Measurements from ENCODE around the gene KCNC3. TPM values are rescaled to one million over a fixed set of nuclear protein-coding genes. Genes with fewer than 3 reads are reported as not detected.

The KCNC3 gene
- total and polyA plus RNA-seq, 2 of the 4 experiments (the other 2 are of a cell fraction): 0.07 TPM; not detected in 1

DNA sequence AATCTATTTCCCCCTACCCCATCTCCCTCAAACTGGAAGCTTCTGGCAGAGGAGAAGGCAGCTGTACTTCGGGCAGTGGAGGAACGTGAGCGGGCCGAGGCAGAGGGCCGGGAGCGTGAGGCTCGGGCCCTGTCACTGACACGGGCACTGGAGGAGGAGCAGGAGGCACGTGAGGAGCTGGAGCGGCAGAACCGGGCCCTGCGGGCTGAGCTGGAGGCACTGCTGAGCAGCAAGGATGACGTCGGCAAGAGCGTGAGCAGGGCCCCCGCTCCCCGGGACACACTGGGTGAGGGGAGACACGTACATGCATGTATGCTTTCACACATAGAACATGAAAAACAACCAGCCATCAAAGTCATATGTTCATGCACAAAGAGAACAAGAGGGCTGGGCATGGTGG, 42.7 kb downstream of the KCNC3 start:
- Histone ChIP-seq H4K20me1 (ENCODE audit: insufficient read depth, low read length) (no peaks in the 10 kb centered on the region), H4K8ac (ENCODE audit: low read depth in 2 of 2, low read length in 2 of 2) (no peak overlapping the region), H3K56ac (ENCODE audit: extremely low read depth, insufficient read depth, low read length) (no peak overlapping the region), H3K14ac (replicated peaks; ENCODE audit: low read depth, low read length) (no peak overlapping the region), H3K18ac (ENCODE audit: low read depth, low read length) (no peak overlapping the region), H3K27me3 (ENCODE audit: control insufficient read depth, insufficient read depth, low read length) (no peaks in the 10 kb centered on the region), H2BK5ac (ENCODE audit: low read depth, low read length, poor library complexity, severe bottlenecking) (no peak overlapping the region), H3K9me3 (ENCODE audit: control insufficient read depth, insufficient read depth, low read length) (peaks cover 20% of the 10 kb centered on the region), H2BK120ac (ENCODE audit: low read depth, low read length) (no peak overlapping the region), H3K9me1 (ENCODE audit: insufficient read depth, low read length) (no peaks in the 10 kb centered on the region), H3K27ac (ENCODE audit: insufficient read depth, low read length) (no peak overlapping the region), H3K23ac (ENCODE audit: low read depth, low read length) (no peak overlapping the region), H3K79me1 (ENCODE audit: low read depth in 1 of 2, low read length in 2 of 2) (no peaks in the 10 kb centered on the region), H2AK5ac (ENCODE audit: low read depth, low read length) (no peak overlapping the region), H2BK15ac (ENCODE audit: low read depth, low read length) (no peak overlapping the region), H3K9ac (ENCODE audit: low read depth, low read length) (no peak overlapping the region), H4K91ac (ENCODE audit: insufficient read depth, low read depth, low read length) (no peak overlapping the region), H3K4me2 (ENCODE audit: low read depth, low read length) (no peak overlapping the region), H4K5ac (ENCODE audit: low read depth, low read length) (no peak overlapping the region), H2AK9ac (replicated peaks; ENCODE audit: low read depth, low read length, poor library complexity) (no peak overlapping the region), H3K4me1 (ENCODE audit: control insufficient read depth, insufficient read depth, low read length) (no peaks in the 10 kb centered on the region), H3K4ac (ENCODE audit: low read depth, low read length) (no peak overlapping the region), H3K36me3 (ENCODE audit: control insufficient read depth, insufficient read depth, low read length) (no peaks in the 10 kb centered on the region), H2AFZ (replicated peaks; ENCODE audit: low read length, poor library complexity) (no peak overlapping the region), H2BK20ac (ENCODE audit: low read depth, low read length) (no peak overlapping the region), H3K4me3 (ENCODE audit: insufficient read depth, low read depth, low read length) (no peak overlapping the region)
- DNase-seq (no peak), ATAC-seq (ENCODE audit: low read depth) (no peak)
- no peak for TF ChIP-seq RFX5 (IDR thresholded peaks at IDR 0.05; ENCODE audit: low read depth, low read length)
- TF ChIP-seq MXI1 (IDR thresholded peaks at IDR 0.05; ENCODE audit: borderline replicate concordance, low read depth, low read length): no peak
- no peak for TF ChIP-seq POLR2A (IDR thresholded peaks at IDR 0.05; ENCODE audit: low read depth, low read length)
- no peak for TF ChIP-seq NFE2L2 (IDR thresholded peaks at IDR 0.05; ENCODE audit: low read depth, low read length)
- no peak for TF ChIP-seq ELK1 (IDR thresholded peaks at IDR 0.05; ENCODE audit: borderline replicate concordance, low read depth, low read length)
- TF ChIP-seq FOS (IDR thresholded peaks at IDR 0.05; ENCODE audit: low read depth, low read length): no peak
- no peak for TF ChIP-seq RAD21 (IDR thresholded peaks at IDR 0.05; ENCODE audit: low read length)
- TF ChIP-seq MAZ (IDR thresholded peaks at IDR 0.05; ENCODE audit: borderline replicate concordance, low read depth, low read length): no peak
- no peak for TF ChIP-seq SMC3 (IDR thresholded peaks at IDR 0.05; ENCODE audit: low read depth, low read length)
- no peak for TF ChIP-seq CHD1 (IDR thresholded peaks at IDR 0.05; ENCODE audit: low read depth, low read length)
- no peak for TF ChIP-seq CEBPB (IDR thresholded peaks at IDR 0.05; ENCODE audit: low read depth, low read length)
- no peak for TF ChIP-seq MAFK (IDR thresholded peaks at IDR 0.05; ENCODE audit: low read depth, low read length)
- no peak for TF ChIP-seq BHLHE40 (IDR thresholded peaks at IDR 0.05; ENCODE audit: low read depth, low read length)
- no peak for TF ChIP-seq RCOR1 (IDR thresholded peaks at IDR 0.05; ENCODE audit: insufficient replicate concordance, low read length)
- TF ChIP-seq, protein P1, sequence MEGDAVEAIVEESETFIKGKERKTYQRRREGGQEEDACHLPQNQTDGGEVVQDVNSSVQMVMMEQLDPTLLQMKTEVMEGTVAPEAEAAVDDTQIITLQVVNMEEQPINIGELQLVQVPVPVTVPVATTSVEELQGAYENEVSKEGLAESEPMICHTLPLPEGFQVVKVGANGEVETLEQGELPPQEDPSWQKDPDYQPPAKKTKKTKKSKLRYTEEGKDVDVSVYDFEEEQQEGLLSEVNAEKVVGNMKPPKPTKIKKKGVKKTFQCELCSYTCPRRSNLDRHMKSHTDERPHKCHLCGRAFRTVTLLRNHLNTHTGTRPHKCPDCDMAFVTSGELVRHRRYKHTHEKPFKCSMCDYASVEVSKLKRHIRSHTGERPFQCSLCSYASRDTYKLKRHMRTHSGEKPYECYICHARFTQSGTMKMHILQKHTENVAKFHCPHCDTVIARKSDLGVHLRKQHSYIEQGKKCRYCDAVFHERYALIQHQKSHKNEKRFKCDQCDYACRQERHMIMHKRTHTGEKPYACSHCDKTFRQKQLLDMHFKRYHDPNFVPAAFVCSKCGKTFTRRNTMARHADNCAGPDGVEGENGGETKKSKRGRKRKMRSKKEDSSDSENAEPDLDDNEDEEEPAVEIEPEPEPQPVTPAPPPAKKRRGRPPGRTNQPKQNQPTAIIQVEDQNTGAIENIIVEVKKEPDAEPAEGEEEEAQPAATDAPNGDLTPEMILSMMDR (conservative IDR thresholded peaks at IDR 0.05; ENCODE audit: low read depth, low read length): no peak
- TF ChIP-seq, protein P2, sequence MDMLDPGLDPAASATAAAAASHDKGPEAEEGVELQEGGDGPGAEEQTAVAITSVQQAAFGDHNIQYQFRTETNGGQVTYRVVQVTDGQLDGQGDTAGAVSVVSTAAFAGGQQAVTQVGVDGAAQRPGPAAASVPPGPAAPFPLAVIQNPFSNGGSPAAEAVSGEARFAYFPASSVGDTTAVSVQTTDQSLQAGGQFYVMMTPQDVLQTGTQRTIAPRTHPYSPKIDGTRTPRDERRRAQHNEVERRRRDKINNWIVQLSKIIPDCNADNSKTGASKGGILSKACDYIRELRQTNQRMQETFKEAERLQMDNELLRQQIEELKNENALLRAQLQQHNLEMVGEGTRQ (IDR thresholded peaks at IDR 0.05; ENCODE audit: low read depth, low read length): no peak
- ChIA-PET POLR2A (ENCODE audit: unreplicated experiment) (no interaction called here), CTCF (no interaction called here)
- no TSS peak for BruUV-seq (replicated peaks)
- in situ Hi-C loops (cut with MboI; ENCODE audit: low sequenced_read_pairs) (no loop called here), dilution Hi-C loops (cut with HindIII; ENCODE audit: low sequenced_read_pairs, unreplicated experiment) (no loop called here), intact Hi-C loops (cut with micrococcal nuclease) (no loop called here)
- 69% methylated on average over 8 of the region's 18 CpGs; no CpG with 5 or more reads in 1 of the 2 experiments for WGBS, 2 experiments (ENCODE audit: extremely low coverage in 2 of 2, insufficient read length in 1 of 2)

Data from IMR-90 (cell line).